ENCODE results near the gene HLCS.

Gene HLCS

DNA sequence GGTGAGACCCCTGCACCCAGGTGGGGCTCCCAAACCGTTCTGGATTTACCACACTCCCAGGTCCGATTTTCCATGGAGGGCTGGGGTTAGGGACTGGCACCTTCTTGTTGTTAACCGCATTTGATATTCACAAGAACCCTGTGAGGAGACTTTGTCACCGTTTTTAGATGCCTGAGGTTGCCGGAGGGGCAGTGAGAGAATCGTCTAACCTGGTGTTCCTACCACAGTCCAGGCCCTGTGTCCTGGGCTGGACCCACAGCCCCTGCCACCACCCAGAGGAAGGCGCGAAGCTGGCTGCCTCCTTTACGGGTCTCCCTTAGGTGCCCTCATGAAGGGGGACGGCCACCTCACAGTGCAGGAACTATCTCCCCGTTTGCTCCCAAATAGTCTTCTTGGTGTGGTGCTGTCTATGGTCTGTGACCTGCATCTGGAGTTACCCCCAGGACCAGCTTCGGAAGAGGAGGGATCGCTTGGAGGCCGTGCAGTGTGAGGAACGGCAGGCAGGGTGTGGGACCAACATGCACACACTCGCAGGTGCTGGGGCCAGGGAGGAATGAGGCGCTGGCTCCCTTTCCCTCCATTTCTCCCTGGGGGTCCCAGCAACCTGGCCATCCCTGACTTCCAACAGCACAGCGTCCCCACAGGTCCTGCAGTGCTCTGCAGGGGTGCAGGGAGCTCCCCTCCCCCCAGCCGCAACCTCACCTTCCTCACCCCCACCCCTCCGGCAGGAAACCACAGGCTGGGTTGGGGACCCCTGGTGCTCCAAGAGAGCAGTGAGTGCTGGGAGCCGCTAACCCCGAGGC, 260.6 kb downstream of the HLCS start:
- peak; percentile 34 for DNase-seq (ENCODE audit: low spot score)
- in situ Hi-C loops (cut with MboI; ENCODE audit: low pct_unique_long_range_greater_than_20kb, low sequenced_read_pairs, unreplicated experiment), result no loop called here
- TF ChIP-seq, protein P1, sequence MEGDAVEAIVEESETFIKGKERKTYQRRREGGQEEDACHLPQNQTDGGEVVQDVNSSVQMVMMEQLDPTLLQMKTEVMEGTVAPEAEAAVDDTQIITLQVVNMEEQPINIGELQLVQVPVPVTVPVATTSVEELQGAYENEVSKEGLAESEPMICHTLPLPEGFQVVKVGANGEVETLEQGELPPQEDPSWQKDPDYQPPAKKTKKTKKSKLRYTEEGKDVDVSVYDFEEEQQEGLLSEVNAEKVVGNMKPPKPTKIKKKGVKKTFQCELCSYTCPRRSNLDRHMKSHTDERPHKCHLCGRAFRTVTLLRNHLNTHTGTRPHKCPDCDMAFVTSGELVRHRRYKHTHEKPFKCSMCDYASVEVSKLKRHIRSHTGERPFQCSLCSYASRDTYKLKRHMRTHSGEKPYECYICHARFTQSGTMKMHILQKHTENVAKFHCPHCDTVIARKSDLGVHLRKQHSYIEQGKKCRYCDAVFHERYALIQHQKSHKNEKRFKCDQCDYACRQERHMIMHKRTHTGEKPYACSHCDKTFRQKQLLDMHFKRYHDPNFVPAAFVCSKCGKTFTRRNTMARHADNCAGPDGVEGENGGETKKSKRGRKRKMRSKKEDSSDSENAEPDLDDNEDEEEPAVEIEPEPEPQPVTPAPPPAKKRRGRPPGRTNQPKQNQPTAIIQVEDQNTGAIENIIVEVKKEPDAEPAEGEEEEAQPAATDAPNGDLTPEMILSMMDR (IDR thresholded peaks at IDR 0.05; ENCODE audit: extremely low read depth, insufficient read depth, missing control alignments), result peak; percentile 13

DNA sequence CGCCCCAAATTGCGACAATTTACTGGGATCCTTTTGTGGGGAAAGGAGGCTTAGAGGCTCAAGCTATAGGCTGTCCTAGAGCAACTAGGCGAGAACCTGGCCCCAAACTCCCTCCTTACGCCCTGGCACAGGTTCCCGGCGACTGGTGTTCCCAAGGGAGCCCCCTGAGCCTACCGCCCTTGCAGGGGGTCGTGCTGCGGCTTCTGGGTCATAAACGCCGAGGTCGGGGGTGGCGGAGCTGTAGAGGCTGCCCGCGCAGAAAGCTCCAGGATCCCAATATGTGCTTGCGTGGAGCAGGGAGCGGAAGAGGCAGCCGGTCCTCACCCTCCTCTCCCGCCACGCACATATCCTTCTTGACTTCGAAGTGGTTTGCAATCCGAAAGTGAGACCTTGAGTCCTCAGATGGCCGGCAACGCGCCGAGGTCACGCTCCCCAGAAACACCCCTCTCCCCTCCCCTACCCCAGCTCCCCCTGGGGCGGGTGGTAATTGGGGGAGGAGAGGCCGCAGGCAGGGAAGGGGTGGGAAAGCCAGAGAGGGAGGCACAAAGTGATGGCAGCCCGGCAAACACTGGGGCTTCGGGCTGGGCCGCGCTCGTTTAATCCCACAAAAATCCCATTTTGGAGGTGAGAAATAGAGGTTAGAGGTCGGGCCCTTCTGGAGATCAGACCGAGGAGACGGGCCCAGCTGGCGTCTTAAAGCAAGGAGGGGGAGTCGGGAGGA, 261.4 kb downstream of the HLCS start:
- in situ Hi-C loops (cut with MboI; ENCODE audit: low pct_unique_long_range_greater_than_20kb, low sequenced_read_pairs, unreplicated experiment), result no loop called here
- TF ChIP-seq, protein P1 (IDR thresholded peaks at IDR 0.05; ENCODE audit: extremely low read depth, insufficient read depth, missing control alignments), result no peak
- DNase-seq (ENCODE audit: low spot score), result peak; percentile 42

DNA sequence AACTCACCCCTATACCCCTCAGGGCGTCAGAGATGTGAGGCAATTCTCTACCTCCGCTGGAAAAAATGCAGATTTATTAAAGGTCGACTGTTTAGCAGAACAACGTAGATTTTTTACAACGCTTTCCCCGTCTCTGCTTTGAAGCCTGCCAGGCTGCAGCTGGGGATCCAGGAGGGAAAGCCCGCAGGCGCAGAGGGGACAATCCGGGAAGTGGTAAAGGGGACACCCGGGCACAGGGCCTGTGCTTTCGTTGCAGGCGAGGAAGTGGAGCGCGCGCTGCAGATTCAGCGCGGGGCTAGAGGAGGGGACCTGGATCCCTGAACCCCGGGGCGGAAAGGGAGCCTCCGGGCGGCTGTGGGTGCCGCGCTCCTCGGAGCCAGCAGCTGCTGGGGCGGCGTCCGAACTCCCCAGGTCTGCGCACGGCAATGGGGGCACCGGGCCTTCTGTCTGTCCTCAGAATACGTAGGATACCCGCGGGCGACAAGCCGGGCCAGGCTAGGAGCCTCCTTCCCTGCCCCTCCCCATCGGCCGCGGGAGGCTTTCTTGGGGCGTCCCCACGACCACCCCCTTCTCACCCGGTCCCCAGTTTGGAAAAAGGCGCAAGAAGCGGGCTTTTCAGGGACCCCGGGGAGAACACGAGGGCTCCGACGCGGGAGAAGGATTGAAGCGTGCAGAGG, 262.1 kb downstream of the HLCS start:
- in situ Hi-C loops (cut with MboI; ENCODE audit: low pct_unique_long_range_greater_than_20kb, low sequenced_read_pairs, unreplicated experiment), result no loop called here
- TF ChIP-seq, protein P1 (IDR thresholded peaks at IDR 0.05; ENCODE audit: extremely low read depth, insufficient read depth, missing control alignments), result no peak

DNA sequence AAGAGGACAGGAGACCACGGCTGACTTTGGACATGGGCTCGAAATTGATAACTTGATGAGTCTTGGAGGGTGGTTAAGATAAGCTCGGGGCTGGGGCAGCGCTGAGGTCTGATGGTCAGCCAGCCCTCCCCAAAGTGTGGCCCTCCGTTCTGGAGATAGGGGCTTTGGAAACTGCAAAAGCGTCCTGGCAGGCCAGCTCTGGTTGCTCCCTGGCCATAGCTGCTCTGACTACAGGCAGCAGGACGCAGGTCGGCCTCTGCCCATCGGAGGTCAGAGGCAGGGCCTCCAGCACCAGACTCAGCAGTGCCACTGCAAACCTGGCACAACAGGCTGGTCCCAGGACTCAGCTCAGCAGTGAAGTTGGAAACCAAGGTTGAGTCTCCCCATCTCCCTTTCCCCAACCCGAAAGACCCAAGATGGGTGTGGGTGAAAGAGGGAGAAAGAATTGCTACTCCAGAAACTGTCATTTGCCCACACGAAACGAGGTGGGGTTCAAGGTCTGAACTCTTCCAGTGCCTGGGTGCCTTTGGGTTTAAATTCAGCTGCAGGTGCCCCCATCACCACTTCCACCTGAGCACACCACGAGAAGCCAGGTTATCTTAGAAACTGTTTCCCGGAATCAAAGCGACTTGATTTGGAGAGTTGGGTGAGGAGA, 262.7 kb downstream of the HLCS start:
- TF ChIP-seq, protein P1 (IDR thresholded peaks at IDR 0.05; ENCODE audit: extremely low read depth, insufficient read depth, missing control alignments), result no peak
- no peak for DNase-seq (ENCODE audit: low spot score)
- in situ Hi-C loops (cut with MboI; ENCODE audit: low pct_unique_long_range_greater_than_20kb, low sequenced_read_pairs, unreplicated experiment), result no loop called here

More for the DNA sequence above, 262.1 kb downstream of the HLCS start:
- peak; percentile 52 for DNase-seq (ENCODE audit: low spot score)

DNA sequence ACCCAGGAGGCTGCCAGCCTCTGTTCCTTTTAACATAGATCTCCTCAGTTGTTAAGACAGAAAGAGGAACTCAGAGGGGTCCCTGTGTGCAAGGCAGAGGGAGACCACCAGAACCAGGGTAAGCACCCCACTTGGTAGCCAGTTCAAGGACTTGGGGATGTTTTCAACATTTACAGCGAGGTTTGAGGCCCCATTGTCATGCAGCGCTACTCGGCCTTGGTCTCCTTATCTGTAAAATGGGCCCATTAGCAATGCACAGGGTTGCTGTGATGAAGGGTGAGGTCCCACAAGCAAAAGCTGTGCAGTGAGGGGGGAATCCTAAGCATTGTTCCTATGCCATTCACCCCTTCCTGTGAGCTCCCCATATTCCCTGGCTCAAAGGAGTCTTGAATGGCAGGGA, 263.3 kb downstream of the HLCS start:
- no peak for DNase-seq (ENCODE audit: low spot score)
- TF ChIP-seq, protein P1 (IDR thresholded peaks at IDR 0.05; ENCODE audit: extremely low read depth, insufficient read depth, missing control alignments), result no peak
- in situ Hi-C loops (cut with MboI; ENCODE audit: low pct_unique_long_range_greater_than_20kb, low sequenced_read_pairs, unreplicated experiment), result no loop called here

DNA sequence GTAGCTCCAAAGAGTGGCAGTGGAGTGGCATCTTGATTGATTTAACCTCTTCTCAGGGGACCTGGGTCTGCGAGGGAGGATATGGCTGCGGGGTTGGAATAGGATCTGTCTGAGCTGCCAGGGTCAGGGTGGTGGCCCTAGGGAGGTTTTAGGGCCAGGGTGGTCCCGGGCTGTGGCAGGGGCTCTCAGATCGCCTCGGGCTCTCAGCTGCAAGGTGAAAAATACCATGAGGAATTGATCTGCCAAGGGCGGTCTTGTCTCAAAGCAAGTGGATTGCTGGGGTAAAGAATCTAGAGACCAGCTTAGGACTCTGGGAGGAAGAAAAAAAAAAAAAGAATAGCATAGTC, 263.9 kb downstream of the HLCS start:
- no peak for DNase-seq (ENCODE audit: low spot score)
- in situ Hi-C loops (cut with MboI; ENCODE audit: low pct_unique_long_range_greater_than_20kb, low sequenced_read_pairs, unreplicated experiment), result no loop called here
- TF ChIP-seq, protein P1 (IDR thresholded peaks at IDR 0.05; ENCODE audit: extremely low read depth, insufficient read depth, missing control alignments), result no peak
